NCI-H1092 treated with DMSO at 0.1 percent for 48 hours (cell line): ENCODE results near the gene DACT1.
"Not testable (repeated sequence)": the region's sequence is repeated elsewhere in the genome, so short reads cannot be mapped to it uniquely, and the experiment has no call there.

Experiments used
- DNase-seq: peaks from one replicate; lab custom pipeline; 2025; lab: John Stamatoyannopoulos, UW

Gene DACT1

GRCh38 chr14:58637391-58638230 lies at the start of gene DACT1:
TSS of gene DACT1 (plus strand) at chr14:58637962. CDS start at chr14:58638203, 241 bp downstream.
- DNase-seq: no peak

- not testable (repeated sequence) for DNase-seq
These were observed 49.4 kb upstream of the DACT1 start for GRCh38 chr14:58588321-58588720.

GRCh38 chr14:58593977-58594376 lies 43.8 kb upstream of the DACT1 start:
- no peak for DNase-seq

GRCh38 chr14:58597041-58597440 lies 40.7 kb upstream of the DACT1 start:
- DNase-seq: no peak

GRCh38 chr14:58598028-58598803 lies 39.5 kb upstream of the DACT1 start:
- no peak for DNase-seq

- no peak for DNase-seq
These were observed 38.8 kb upstream of the DACT1 start for GRCh38 chr14:58598804-58599525.

GRCh38 chr14:58599707-58600106 lies 38.1 kb upstream of the DACT1 start:
- no peak for DNase-seq

GRCh38 chr14:58605465-58605864 lies 32.3 kb upstream of the DACT1 start:
- DNase-seq: no peak

- no peak for DNase-seq
These were observed 30.4 kb upstream of the DACT1 start for GRCh38 chr14:58607131-58607951.

GRCh38 chr14:58607952-58608317 lies 29.8 kb upstream of the DACT1 start:
- DNase-seq: no peak

GRCh38 chr14:58617619-58618018 lies 20.1 kb upstream of the DACT1 start:
- DNase-seq: no peak

- no peak for DNase-seq
These were observed 17.8 kb upstream of the DACT1 start for GRCh38 chr14:58620011-58620410.

- no peak for DNase-seq
These were observed 12.3 kb upstream of the DACT1 start for GRCh38 chr14:58625438-58625837.

GRCh38 chr14:58626431-58626831 lies 11.3 kb upstream of the DACT1 start:
- DNase-seq: no peak

GRCh38 chr14:58628406-58628805 lies 9.4 kb upstream of the DACT1 start:
- no peak for DNase-seq

GRCh38 chr14:58629281-58629680 lies 8.5 kb upstream of the DACT1 start:
- DNase-seq: no peak

GRCh38 chr14:58631732-58632131 lies 6.0 kb upstream of the DACT1 start:
- DNase-seq: no peak

GRCh38 chr14:58633831-58634230 lies 3.9 kb upstream of the DACT1 start:
- DNase-seq: no peak

- no peak for DNase-seq
These were observed 3.2 kb upstream of the DACT1 start for GRCh38 chr14:58634406-58635090.

- no peak for DNase-seq
These were observed 2.5 kb upstream of the DACT1 start for GRCh38 chr14:58635091-58635830.
